GM12873 (cell line): ENCODE data around the gene SLC6A11.
A peak's percentile ranks its signal among the peaks of the same experiment; 100 is the strongest.

Experiments used
- TF ChIP-seq, protein P1 (sequence below): IDR thresholded peaks from 2 replicates; pipeline ENCODE4 v1.5.1; 2012; ENCODE audit warnings: low read depth, mild to moderate bottlenecking, moderate library complexity, low read length, control low read depth; ENCODE audit not compliant: insufficient read depth; ENCODE audit errors: missing control alignments

SLC6A11 gene

DNA sequence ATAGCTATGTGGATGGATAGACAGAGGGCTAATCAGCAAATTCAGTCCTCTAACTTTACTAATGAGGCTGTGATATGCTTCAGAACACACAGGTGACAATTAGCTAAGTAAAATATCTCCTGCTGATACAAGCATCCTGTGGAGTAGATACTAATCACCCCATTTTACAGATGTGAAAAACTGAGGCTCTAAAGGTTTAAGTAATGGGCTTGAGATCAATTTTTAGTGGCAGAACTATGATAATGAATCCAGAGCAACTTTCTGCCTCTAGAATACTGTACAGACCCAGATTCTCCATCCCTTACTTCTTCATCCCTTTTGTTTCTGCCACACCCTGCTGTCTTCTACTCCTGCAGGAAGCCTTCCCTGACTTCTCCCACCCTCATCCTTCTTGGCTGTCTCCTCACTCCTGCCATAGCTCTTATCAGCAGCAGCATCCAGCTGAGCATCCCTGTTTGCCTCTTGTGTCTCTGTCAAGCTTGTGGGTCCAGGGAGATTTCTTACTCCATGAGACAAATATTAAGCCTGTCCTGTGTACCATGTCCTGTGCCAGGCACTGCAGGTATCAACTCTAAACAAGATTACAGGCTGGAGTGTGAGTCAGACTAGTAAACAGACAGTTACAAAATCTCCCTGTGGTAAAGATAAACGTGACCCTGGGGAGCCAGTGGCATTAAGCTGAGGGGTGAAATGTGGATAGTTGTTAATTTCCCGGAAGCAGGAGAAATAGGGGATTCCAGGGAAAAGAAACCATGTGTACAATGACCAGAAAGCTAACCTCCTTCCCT, 39.2 kb downstream of the SLC6A11 start:
- TF ChIP-seq, protein P1, sequence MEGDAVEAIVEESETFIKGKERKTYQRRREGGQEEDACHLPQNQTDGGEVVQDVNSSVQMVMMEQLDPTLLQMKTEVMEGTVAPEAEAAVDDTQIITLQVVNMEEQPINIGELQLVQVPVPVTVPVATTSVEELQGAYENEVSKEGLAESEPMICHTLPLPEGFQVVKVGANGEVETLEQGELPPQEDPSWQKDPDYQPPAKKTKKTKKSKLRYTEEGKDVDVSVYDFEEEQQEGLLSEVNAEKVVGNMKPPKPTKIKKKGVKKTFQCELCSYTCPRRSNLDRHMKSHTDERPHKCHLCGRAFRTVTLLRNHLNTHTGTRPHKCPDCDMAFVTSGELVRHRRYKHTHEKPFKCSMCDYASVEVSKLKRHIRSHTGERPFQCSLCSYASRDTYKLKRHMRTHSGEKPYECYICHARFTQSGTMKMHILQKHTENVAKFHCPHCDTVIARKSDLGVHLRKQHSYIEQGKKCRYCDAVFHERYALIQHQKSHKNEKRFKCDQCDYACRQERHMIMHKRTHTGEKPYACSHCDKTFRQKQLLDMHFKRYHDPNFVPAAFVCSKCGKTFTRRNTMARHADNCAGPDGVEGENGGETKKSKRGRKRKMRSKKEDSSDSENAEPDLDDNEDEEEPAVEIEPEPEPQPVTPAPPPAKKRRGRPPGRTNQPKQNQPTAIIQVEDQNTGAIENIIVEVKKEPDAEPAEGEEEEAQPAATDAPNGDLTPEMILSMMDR, result no peak

DNA sequence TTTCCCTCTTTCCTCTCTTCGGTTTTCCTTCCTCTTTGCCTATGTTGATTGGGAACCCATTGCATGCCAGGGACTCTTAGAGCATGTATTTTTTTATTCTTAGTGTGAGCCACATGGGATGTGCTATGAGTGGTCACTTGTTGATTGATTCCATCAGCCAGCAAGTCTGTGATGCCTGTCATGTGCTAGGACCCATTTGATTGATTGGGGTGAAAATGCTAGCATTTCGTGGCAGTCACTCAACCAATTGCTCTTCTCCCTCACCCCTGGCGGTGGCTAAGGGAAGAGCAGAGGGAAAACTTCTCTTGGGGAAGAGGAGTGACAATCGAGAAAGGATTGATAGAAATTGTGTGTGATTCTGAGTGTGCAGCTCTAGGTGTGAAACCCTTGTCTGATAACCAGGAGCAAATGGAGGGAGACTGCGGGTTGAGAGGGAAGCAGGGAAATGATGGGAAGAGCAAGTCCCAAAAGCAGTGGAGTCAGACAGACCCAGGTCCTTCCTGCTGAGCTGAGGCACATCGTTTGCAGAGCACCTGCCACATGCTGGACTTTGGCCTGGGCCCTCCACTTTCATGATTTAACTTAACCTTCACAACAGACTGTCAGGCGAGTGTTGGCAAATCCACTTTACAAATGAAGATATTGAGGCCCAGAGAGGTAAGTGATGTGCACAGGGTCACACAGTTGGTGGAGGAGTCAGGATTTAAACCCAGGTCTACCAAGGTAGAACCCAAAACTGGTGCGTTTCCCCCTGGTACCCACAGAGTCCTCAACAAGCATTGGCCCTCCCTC, 40.0 kb downstream of the SLC6A11 start:
- TF ChIP-seq, protein P1, result peak; percentile 60

DNA sequence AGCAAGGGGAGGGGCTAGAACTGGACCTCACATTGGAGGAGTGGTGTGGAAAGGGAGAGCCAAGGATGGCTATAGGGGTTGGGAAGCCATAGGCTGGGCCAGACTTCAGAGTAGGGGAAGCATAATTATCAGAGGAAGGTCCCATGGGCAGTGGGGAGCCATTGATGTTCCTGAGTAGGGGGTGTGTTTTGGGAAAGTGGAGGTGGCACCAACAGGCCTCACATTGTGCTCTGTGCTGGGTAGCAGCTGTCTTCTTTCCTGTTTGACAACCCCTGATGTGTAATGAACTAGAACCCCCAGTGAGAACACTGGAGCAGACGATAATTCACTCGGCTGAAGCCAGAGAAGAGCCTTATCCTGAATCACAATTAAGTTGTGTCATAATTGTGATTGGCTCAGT, 41.2 kb downstream of the SLC6A11 start:
- TF ChIP-seq, protein P1, result no peak

DNA sequence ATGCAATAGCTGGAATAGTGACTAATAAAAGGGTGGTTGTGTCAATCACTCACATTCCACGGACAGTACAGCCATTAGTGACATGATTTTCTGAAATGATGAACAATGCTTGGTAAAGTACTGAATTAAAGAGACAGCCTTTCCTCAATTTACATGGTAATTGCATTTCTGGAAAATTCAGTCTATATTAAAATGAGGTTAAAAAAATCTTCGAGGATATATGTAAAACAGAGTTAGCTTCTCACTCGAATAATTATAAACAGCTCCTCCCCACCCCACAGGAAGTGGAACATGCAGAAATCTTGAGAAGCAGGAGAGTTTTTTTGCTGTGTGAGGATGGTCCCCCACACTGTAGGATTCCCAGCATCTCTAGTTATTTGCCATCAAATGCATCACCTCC, 42.1 kb downstream of the SLC6A11 start:
- TF ChIP-seq, protein P1, result no peak

DNA sequence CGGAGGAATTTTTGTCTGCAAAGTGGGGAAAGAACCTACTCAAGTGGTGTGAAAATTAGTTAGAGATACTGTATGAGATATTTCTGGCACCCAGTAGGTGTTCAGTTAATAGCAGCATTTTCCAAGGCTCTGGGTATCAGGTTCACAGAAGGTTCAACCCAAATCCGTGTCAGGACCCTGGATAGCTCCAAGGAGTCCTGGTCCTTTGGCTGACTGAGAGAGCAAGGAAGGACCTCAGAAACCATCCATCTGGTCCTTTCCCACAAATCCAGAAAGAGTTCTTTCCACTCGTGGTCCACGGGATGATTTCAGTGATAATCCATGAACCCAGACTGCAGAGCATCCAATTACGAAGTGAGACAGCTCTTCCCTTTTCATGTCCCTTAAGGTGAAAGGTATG, 51.4 kb downstream of the SLC6A11 start:
- TF ChIP-seq, protein P1, result no peak

DNA sequence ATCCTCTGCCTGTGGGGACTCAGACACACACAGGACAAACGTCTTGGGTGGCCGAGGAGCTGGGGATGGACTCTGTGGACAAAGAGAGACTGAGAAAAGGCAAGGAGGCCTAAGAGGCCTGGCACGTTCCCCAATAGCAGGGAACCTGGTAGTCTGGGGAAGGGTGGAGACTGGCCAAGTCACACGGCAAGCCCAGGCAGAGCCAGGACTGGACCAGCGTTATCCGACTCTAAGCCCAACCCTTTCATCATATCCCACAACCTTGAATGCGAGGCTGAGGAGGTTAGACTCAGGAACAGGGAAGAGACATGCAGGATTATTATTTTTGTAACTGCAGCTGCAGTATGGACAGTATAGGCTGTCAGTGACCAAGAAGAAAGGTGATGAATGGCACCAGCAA, 53.4 kb downstream of the SLC6A11 start:
- TF ChIP-seq, protein P1, result no peak

DNA sequence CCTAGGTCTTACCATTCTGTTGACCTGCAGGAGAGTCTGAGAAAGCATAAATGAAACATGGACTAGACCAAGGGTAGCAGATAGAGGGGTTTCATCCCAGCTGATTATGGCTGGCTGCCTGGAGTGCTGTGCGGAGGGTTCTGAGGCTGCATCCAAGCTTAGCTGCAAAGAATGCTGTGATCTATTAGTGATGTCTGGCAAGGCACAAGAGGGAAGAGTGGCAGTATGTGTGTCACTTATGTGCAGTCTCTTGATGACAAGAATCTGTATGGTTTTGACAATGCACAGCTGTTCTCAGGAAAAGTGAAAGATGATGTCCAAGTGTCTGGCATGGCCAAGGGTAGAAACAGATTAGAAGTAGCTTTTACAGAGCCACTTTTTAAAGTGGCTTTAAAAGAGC, 54.3 kb downstream of the SLC6A11 start:
- TF ChIP-seq, protein P1, result no peak
